ENCODE results near the gene FXYD7.
"Not testable (repeated sequence)": the region's sequence is repeated elsewhere in the genome, so short reads cannot be mapped to it uniquely, and the experiment has no call there.

FXYD7 gene

DNA sequence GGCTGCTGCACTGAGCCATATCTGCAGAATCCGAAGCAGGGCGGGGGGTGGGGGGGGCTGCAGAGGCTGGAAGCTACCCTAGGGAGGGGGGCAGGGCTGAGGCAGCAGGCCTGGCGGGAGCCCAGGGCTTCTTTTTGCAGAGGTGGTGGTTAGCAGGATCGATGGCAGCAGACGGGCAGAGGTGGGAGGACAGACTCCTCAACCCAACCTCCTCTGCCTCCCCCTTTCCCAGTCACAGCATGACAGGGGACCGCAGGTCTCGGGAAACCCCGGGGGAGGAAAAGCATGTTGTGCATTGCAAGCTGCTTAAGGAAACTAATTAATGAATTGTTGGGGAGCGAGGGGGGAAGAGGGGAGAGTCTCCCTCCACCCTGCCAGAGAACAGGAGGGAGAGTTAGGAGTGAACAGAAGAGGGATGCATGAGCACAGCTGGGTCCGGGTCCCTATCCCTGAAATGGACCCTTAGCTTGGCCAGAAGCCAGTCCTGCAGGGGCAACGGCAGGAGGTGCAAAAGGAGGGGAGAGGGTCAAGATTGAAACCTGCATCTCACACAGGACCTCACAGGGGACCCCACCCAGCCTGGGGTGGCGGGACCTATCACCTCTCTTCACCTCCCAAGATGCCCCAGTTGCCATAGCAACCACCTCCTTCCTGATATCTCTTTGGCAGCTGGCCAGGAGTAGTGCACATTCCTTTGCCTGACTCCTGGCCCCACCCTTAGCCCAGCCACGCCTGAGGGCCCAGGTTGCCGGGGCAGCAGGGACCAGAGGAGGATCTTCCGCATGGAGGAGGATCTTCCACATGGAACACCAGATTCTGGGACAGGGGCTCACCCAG, 1.8 kb downstream of the FXYD7 start:
- Mint-ChIP-seq H3K4me3 (no peak overlapping the region), H3K4me1 (peaks cover 36% of the 10 kb centered on the region), H3K9me3 (no peaks in the 10 kb centered on the region), H3K27me3 (no peaks in the 10 kb centered on the region), H3K36me3 (no peaks in the 10 kb centered on the region), H3K27ac (no peak overlapping the region)

DNA sequence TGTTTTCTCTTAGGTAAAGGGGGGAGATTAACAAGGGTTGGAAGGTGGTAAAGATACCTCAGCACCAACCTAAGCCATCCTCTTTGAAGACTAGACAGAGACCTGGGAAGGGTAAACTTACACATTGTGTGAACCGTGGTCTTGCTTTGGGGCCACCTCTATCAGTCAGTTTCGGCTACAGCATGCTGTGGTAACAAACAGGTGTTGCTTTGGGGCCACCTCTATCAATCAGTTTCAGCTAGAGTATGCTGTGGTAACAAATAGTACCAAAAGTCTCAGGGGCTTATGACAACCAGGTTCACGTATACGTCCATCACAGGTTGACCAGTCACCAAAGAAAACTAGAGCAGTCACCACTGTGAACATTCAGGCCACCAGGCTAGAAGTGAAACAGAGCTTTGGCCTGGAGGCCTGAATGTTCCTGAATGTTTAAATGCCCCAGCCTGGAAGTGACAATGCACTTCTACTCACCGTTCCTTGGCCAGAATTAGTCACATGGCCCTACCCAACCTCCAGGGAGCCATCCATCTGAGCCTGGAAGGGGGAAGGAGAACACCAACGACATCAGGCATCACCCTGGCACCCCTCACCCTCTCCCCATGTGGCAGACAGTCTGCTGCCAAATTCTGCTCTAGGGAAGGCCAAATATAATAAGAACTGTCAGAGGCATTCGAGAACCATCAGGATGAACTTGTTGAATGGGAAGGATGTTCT, 3.8 kb downstream of the FXYD7 start:
- H3K4me1 Mint-ChIP-seq, result peaks cover 23% of the 10 kb centered on the region
- H3K36me3 Mint-ChIP-seq, result no peaks in the 10 kb centered on the region
- no peak overlapping the region for H3K4me3 Mint-ChIP-seq
- H3K9me3 Mint-ChIP-seq, result no peaks in the 10 kb centered on the region
- H3K27ac Mint-ChIP-seq, result no peak overlapping the region
- H3K27me3 Mint-ChIP-seq, result no peaks in the 10 kb centered on the region

- Mint-ChIP-seq H3K27ac (no peak overlapping the region), H3K36me3 (no peaks in the 10 kb centered on the region), H3K4me1 (peaks cover 20% of the 10 kb centered on the region), H3K27me3 (no peaks in the 10 kb centered on the region), H3K4me3 (no peak overlapping the region), H3K9me3 (no peaks in the 10 kb centered on the region)
These were observed 6.4 kb downstream of the FXYD7 start for GRCh38 chr19:35149463-35149862.

DNA sequence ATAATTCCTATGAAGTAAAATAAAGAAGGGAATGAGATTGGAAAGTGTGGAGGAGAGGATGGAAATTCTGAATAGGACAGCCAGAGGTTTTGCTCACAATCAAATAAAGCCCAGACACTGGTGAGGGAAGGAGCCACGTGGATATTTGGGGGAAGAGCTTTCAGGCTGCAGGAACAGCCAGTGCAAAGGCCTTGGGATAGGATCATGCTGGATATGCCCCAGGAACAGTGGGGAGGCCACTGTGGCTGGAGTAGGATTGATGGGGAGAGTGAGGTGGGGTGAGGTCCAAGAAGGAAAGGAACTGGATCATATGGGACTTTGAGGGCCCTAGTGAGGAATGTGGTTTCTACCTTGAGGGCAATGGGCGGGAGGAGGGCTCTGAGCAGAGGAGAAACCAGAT, 7.4 kb downstream of the FXYD7 start:
- Mint-ChIP-seq H3K4me3 (no peak overlapping the region), H3K9me3 (no peaks in the 10 kb centered on the region), H3K27ac (no peak overlapping the region), H3K4me1 (peaks cover 12% of the 10 kb centered on the region), H3K36me3 (peaks cover 2% of the 10 kb centered on the region), H3K27me3 (no peaks in the 10 kb centered on the region)

GRCh38 chr19:35151273-35152065, 8.4 kb downstream of the FXYD7 start:
- no peaks in the 10 kb centered on the region for H3K27me3 Mint-ChIP-seq
- no peaks in the 10 kb centered on the region for H3K9me3 Mint-ChIP-seq
- H3K27ac Mint-ChIP-seq, result no peak overlapping the region
- H3K36me3 Mint-ChIP-seq, result peaks cover 11% of the 10 kb centered on the region
- H3K4me3 Mint-ChIP-seq, result no peak overlapping the region
- H3K4me1 Mint-ChIP-seq, result peaks cover 20% of the 10 kb centered on the region

GRCh38 chr19:35153129-35153522, 10.1 kb downstream of the FXYD7 start:
- Mint-ChIP-seq H3K4me3 (peak overlapping the region; percentile 99), H3K4me1 (peaks cover 35% of the 10 kb centered on the region), H3K36me3 (peaks cover 15% of the 10 kb centered on the region), H3K27ac (peak overlapping the region; percentile 86)
- not testable (repeated sequence) for H3K27me3 Mint-ChIP-seq, H3K9me3 Mint-ChIP-seq

DNA sequence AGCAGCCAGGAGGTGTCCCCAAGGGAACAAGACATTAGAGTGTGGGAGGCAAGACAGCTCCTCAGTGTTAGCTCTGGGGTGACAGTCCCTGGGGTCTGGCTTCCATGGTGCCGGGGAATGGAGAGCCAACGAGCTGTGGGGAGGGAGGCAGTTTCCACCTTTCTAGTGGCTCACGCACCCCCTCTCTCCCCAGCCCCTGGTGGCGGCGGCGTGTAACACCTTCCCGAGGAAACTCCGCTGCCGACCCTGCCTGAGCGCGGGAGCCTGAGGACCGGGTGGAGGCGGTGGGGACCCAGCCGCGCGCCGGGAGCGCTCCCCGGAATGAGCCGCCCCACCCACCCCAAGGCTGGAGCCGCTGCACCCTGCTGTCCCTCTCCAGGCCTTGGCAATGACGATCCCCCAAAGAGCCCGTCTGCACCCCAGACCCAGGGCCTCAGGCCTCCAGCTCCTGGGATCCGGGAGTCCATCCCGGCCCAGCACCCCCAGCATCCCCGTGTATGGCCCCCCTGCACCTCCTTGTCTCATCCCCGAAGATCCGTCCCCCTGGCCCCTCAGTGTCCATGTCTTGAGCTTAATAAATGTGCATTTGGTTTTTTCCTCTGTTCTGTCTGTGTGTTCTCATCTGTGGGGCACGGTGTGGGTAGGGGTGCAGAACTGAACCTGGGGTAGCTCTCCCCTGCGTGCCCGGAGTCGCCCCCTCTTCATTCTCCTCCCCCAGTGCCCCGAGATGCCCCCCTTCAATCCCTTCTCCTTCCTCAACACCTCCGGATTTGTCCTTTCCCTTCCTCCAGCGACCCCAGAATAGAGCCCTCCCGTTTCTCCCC, 10.9 kb downstream of the FXYD7 start:
- H3K4me3 Mint-ChIP-seq, result peak overlapping the region; percentile 99
- no peaks in the 10 kb centered on the region for H3K27me3 Mint-ChIP-seq
- no peaks in the 10 kb centered on the region for H3K9me3 Mint-ChIP-seq
- peaks cover 43% of the 10 kb centered on the region for H3K4me1 Mint-ChIP-seq
- peaks cover 21% of the 10 kb centered on the region for H3K36me3 Mint-ChIP-seq
- H3K27ac Mint-ChIP-seq, result peak overlapping the region; percentile 100

GRCh38 chr19:35154525-35155406, 11.7 kb downstream of the FXYD7 start, which contains the start of gene FXYD5:
Gene FXYD5 (plus strand): TSS chr19:35154735. CDS start chr19:35155551, 816 bp downstream.
- Mint-ChIP-seq H3K36me3 (peaks cover 27% of the 10 kb centered on the region), H3K4me3 (peak within 1 kb of the TSS; percentile 99), H3K27ac (peak within 1 kb of the TSS; percentile 100), H3K4me1 (peaks cover 50% of the 10 kb centered on the region), H3K9me3 (no peaks in the 10 kb centered on the region), H3K27me3 (no peaks in the 10 kb centered on the region)

GRCh38 chr19:35155441-35155840, 12.4 kb downstream of the FXYD7 start:
- Mint-ChIP-seq H3K36me3 (peaks cover 27% of the 10 kb centered on the region), H3K27me3 (no peaks in the 10 kb centered on the region), H3K9me3 (no peaks in the 10 kb centered on the region), H3K27ac (peak overlapping the region; percentile 100), H3K4me1 (peaks cover 52% of the 10 kb centered on the region), H3K4me3 (peak overlapping the region; percentile 99)

DNA sequence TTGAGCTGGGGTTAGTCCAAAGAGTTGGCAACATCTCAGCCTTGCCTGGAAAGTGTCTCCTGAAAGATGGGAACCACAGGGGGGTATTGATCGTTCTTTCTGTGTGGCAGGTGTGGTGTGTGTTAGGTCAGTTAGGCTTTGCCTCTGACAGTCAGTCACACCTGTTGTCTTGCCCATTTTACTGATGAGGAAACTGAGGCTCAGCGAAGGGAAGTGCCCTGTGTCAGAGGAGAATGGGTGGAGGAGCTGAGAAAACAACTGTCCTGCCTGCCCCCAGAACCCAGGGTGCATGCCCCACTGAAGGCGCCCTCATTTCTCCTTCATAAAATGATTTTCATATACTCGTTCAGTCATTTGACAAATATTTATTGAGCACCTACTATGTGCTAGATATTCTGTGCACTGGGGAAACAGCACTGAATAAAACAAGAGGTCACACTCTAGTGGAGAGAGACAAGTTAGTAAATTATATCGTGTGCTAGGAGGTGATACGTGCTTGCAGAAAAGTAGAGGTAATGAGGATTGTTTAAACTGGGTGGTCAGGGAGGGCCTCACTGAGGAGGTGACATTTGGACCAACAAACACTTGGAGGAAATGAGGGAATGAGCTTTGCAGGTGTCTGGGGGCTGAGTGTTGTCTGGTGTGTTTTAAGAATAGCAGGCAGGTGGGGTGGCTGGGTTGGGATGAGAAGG, 13.1 kb downstream of the FXYD7 start:
- Mint-ChIP-seq H3K27ac (peak overlapping the region; percentile 100), H3K36me3 (peaks cover 29% of the 10 kb centered on the region), H3K4me1 (peaks cover 55% of the 10 kb centered on the region), H3K27me3 (no peaks in the 10 kb centered on the region), H3K4me3 (peak overlapping the region; percentile 99), H3K9me3 (no peaks in the 10 kb centered on the region)

- no peaks in the 10 kb centered on the region for H3K27me3 Mint-ChIP-seq
- H3K4me1 Mint-ChIP-seq, result peaks cover 60% of the 10 kb centered on the region
- H3K9me3 Mint-ChIP-seq, result no peaks in the 10 kb centered on the region
- H3K36me3 Mint-ChIP-seq, result peaks cover 35% of the 10 kb centered on the region
- H3K27ac Mint-ChIP-seq, result peak overlapping the region; percentile 100
- peak overlapping the region; percentile 99 for H3K4me3 Mint-ChIP-seq
These were observed 13.6 kb downstream of the FXYD7 start for GRCh38 chr19:35156673-35157014.

- peak overlapping the region; percentile 84 for H3K27ac Mint-ChIP-seq
- no peaks in the 10 kb centered on the region for H3K9me3 Mint-ChIP-seq
- H3K4me3 Mint-ChIP-seq, result peak overlapping the region; percentile 99
- peaks cover 61% of the 10 kb centered on the region for H3K4me1 Mint-ChIP-seq
- peaks cover 41% of the 10 kb centered on the region for H3K36me3 Mint-ChIP-seq
- no peaks in the 10 kb centered on the region for H3K27me3 Mint-ChIP-seq
These were observed 14.4 kb downstream of the FXYD7 start for GRCh38 chr19:35157431-35157830.

GRCh38 chr19:35159606-35160005, 16.6 kb downstream of the FXYD7 start:
- Mint-ChIP-seq H3K27ac (peak overlapping the region; percentile 17), H3K27me3 (no peaks in the 10 kb centered on the region), H3K36me3 (peaks cover 58% of the 10 kb centered on the region), H3K9me3 (no peaks in the 10 kb centered on the region), H3K4me3 (peak overlapping the region; percentile 73), H3K4me1 (peaks cover 63% of the 10 kb centered on the region)

Measured in activated naive CD4-positive, alpha-beta T cell treated with anti-CD3 and anti-CD28 coated beads, Interleukin-2, amount 50 U/mL, for 24 hours (primary cell).